Liver (tissue), 9 donors: ENCODE measurements around the gene RBM3. TPM values are rescaled to one million over a fixed set of nuclear protein-coding genes. Genes with fewer than 3 reads are reported as not detected.

Source experiments
- DNase-seq: peaks from one replicate; pipeline ENCODE4 v3.0.0-alpha.2; 2017; ENCODE audit warnings: low spot score
- H3K27ac ChIP-seq, 2 donors: one replicate each; pipeline ENCODE4 v1.7.0; 2013; ENCODE audit warnings: inconsistent platforms in 2 of 2, low read length in 2 of 2, control low read depth in 1 of 2, low read depth in 1 of 2, mild to moderate bottlenecking in 1 of 2
- H3K27me3 ChIP-seq, 4 donors: one replicate each; pipeline versions ENCODE4 v1.6.1 to v1.7.0; 2013; ENCODE audit warnings: low read length in 3 of 4, inconsistent platforms in 1 of 4, mild to moderate bottlenecking in 1 of 4, moderate library complexity in 1 of 4; ENCODE audit not compliant: control insufficient read depth in 4 of 4, insufficient read depth in 4 of 4
- H3K36me3 ChIP-seq, 4 donors: one replicate each; pipeline versions ENCODE4 v1.6.1 to v1.7.0; 2013; ENCODE audit warnings: low read length in 3 of 4, mild to moderate bottlenecking in 3 of 4, low read depth in 1 of 4, moderate library complexity in 1 of 4; ENCODE audit not compliant: control insufficient read depth in 4 of 4, insufficient read depth in 3 of 4
- H3K4me1 ChIP-seq, 4 donors: one replicate each; pipeline versions ENCODE4 v1.6.1 to v1.7.0; 2013; ENCODE audit warnings: low read length in 3 of 4, mild to moderate bottlenecking in 3 of 4, moderate library complexity in 1 of 4; ENCODE audit not compliant: control insufficient read depth in 4 of 4, insufficient read depth in 4 of 4
- H3K4me3 ChIP-seq, 3 donors: one replicate each; pipeline versions ENCODE4 v1.6.1 to v1.7.0; 2013; ENCODE audit warnings: low read length in 3 of 3, control low read depth in 1 of 3, low read depth in 1 of 3, mild to moderate bottlenecking in 1 of 3
- H3K9ac ChIP-seq, 2 donors: one replicate each; pipeline ENCODE4 v1.7.0; 2013; ENCODE audit warnings: low read length in 2 of 2, mild to moderate bottlenecking in 2 of 2, moderate library complexity in 2 of 2, control low read depth in 1 of 2, low read depth in 1 of 2
- H3K9me3 ChIP-seq, 4 donors: one replicate each; pipeline versions ENCODE4 v1.6.1 to v1.7.0; 2013; ENCODE audit warnings: low read length in 3 of 4; ENCODE audit not compliant: control insufficient read depth in 4 of 4
- EGR1 ChIP-seq, 2 donors: IDR thresholded peaks; 2 replicates each; pipeline ENCODE4 v1.6.1; 2016 to 2018; ENCODE audit warnings: antibody characterized with exemption in 2 of 2, low read depth in 2 of 2
- FOXA1 ChIP-seq: IDR thresholded peaks from 2 replicates; pipeline ENCODE4 v1.6.1; 2016; ENCODE audit warnings: antibody characterized with exemption
- FOXA2 ChIP-seq: IDR thresholded peaks from 2 replicates; pipeline ENCODE4 v1.6.1; 2016; ENCODE audit warnings: antibody characterized with exemption
- GABPA ChIP-seq, 2 donors: IDR thresholded peaks in 1 of 2; conservative IDR thresholded peaks in 1 of 2; 2 replicates each; pipeline ENCODE4 v1.6.1; 2016; ENCODE audit warnings: antibody characterized with exemption in 2 of 2, mild to moderate bottlenecking in 1 of 2, moderate library complexity in 1 of 2
- HNF4A ChIP-seq, 2 donors: conservative IDR thresholded peaks; 2 replicates each; pipeline ENCODE4 v1.6.1; 2016; ENCODE audit warnings: antibody characterized with exemption in 2 of 2, mild to moderate bottlenecking in 2 of 2
- HNF4G ChIP-seq: IDR thresholded peaks from 2 replicates; pipeline ENCODE4 v1.6.1; 2016; ENCODE audit warnings: antibody characterized with exemption
- JUND ChIP-seq, 2 donors: IDR thresholded peaks; 2 replicates each; pipeline ENCODE4 v1.6.1; 2016; ENCODE audit warnings: antibody characterized with exemption in 2 of 2
- NR2F2 ChIP-seq: IDR thresholded peaks from 2 replicates; pipeline ENCODE4 v1.6.1; 2016; ENCODE audit warnings: antibody characterized with exemption
- RAD21 ChIP-seq, 2 donors: IDR thresholded peaks; 2 replicates each; pipeline ENCODE4 v1.6.1; 2016; ENCODE audit warnings: antibody characterized with exemption in 2 of 2, mild to moderate bottlenecking in 2 of 2
- RXRA ChIP-seq, 2 donors: IDR thresholded peaks; 2 replicates each; pipeline ENCODE4 v1.6.1; 2017 to 2018; ENCODE audit warnings: antibody characterized with exemption in 2 of 2, mild to moderate bottlenecking in 1 of 2
- SP1 ChIP-seq: IDR thresholded peaks from 2 replicates; pipeline ENCODE4 v1.6.1; 2018; ENCODE audit warnings: antibody characterized with exemption, mild to moderate bottlenecking
- TAF1 ChIP-seq: conservative IDR thresholded peaks from 2 replicates; pipeline ENCODE4 v1.6.1; 2016; ENCODE audit warnings: antibody characterized with exemption, mild to moderate bottlenecking
- YY1 ChIP-seq: IDR thresholded peaks from 2 replicates; pipeline ENCODE4 v1.6.1; 2016; ENCODE audit warnings: antibody characterized with exemption, mild to moderate bottlenecking
- ZBTB33 ChIP-seq: IDR thresholded peaks from 2 replicates; pipeline ENCODE4 v1.6.1; 2016; ENCODE audit warnings: antibody characterized with exemption
- WGBS: extraction: QIAGEN DNeasy Blood & Tissue Kit; methylation state at CpG from one replicate; pipeline ENCODE4 v1.1.7; 2013; 5-methylcytosine and 5-hydroxymethylcytosine counted together
- polyA plus RNA-seq, 2 donors: library from polyadenylated mRNA; stranded (reverse) in 1 of 2; unstranded in 1 of 2; fragments of 200-250 nt in 1 of 2; fragments of >200 nt in 1 of 2; fragmentation: Nextera tagmentation in 1 of 2; extraction: Ambion mirVana in 1 of 2; gene quantifications; one replicate each; pipeline versions ENCODE4 v1.2.1 to v1.2.3, GENCODE V29; 2013 to 2015
- total RNA-seq, 2 donors: library from RNA; depleted of rRNA; stranded (reverse); fragments of >200 nt; gene quantifications; one replicate each; pipeline ENCODE4 v1.2.3, GENCODE V29; 2014
- TF ChIP-seq, protein P1 (sequence below): fragments of 150-350 bp; IDR thresholded peaks from 2 replicates; pipeline ENCODE4 v1.5.1; 2017; ENCODE audit warnings: improper control_type of control experiment, low read depth, low read length; ENCODE audit not compliant: missing input control
- TF ChIP-seq, protein P2 (sequence below): IDR thresholded peaks from 2 replicates; pipeline ENCODE4 v1.6.1; 2016; ENCODE audit warnings: antibody characterized with exemption
- TF ChIP-seq, protein P3 (sequence below): IDR thresholded peaks from 2 replicates; pipeline ENCODE4 v1.6.1; 2016; ENCODE audit warnings: antibody characterized with exemption
- TF ChIP-seq, protein P4 (sequence below): IDR thresholded peaks from 2 replicates; pipeline ENCODE4 v1.6.1; 2016; ENCODE audit warnings: antibody characterized with exemption, mild to moderate bottlenecking
- donor health status: healthy.
- donor health status: healthy.
- donor health status: healthy.
- donor health status: healthy.
- donor health status: healthy.

RBM3 gene
- total and polyA plus RNA-seq, 4 donors: 28.6 to 87.3 (median 62.1) TPM

DNA sequence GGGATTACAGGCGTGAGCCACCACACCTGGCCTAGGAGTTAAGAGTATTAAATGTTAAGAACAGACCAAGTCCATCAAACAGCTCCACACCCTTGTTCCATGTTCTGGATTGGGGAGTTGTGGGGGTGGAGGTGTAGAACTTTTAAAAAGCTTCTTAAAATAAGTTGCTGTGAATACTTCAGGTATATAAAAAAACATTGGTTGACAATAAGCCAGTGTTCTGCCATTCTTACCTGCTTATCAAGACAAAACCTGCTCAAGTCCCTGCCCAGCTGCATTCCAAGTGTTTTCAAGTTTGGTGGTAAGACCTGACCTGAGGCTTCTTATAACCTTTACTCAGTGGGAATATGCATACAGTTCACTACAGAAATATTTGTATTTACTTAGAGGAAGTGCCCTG, 6.4 kb downstream of the RBM3 start (continued):
- TF ChIP-seq, protein P1, sequence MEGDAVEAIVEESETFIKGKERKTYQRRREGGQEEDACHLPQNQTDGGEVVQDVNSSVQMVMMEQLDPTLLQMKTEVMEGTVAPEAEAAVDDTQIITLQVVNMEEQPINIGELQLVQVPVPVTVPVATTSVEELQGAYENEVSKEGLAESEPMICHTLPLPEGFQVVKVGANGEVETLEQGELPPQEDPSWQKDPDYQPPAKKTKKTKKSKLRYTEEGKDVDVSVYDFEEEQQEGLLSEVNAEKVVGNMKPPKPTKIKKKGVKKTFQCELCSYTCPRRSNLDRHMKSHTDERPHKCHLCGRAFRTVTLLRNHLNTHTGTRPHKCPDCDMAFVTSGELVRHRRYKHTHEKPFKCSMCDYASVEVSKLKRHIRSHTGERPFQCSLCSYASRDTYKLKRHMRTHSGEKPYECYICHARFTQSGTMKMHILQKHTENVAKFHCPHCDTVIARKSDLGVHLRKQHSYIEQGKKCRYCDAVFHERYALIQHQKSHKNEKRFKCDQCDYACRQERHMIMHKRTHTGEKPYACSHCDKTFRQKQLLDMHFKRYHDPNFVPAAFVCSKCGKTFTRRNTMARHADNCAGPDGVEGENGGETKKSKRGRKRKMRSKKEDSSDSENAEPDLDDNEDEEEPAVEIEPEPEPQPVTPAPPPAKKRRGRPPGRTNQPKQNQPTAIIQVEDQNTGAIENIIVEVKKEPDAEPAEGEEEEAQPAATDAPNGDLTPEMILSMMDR: no peak
- TF ChIP-seq HNF4A (conservative IDR thresholded peaks at IDR 0.05): no peak
- no peak for TF ChIP-seq SP1
- no peak for TF ChIP-seq TAF1
- TF ChIP-seq, protein P2, sequence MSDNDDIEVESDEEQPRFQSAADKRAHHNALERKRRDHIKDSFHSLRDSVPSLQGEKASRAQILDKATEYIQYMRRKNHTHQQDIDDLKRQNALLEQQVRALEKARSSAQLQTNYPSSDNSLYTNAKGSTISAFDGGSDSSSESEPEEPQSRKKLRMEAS: no peak
- no peak for TF ChIP-seq FOXA1
- TF ChIP-seq FOXA2: no peak
- TF ChIP-seq GABPA (IDR thresholded peaks at IDR 0.05 in 1 of 2, conservative IDR thresholded peaks at IDR 0.05 in 1 of 2): no peak

GRCh38 chrX:48584698-48585097, 10.4 kb downstream of the RBM3 start:
- H3K36me3 ChIP-seq: no peaks in the 10 kb centered on the region
- TF ChIP-seq, protein P2: no peak
- no peak for TF ChIP-seq FOXA2
- TF ChIP-seq RAD21 (IDR thresholded peaks at IDR 0.05): no peak
- TF ChIP-seq RXRA (IDR thresholded peaks at IDR 0.05): no peak
- no peak for TF ChIP-seq HNF4G
- no peak for TF ChIP-seq HNF4A (conservative IDR thresholded peaks at IDR 0.05)
- no peak for TF ChIP-seq TAF1
- TF ChIP-seq, protein P3, sequence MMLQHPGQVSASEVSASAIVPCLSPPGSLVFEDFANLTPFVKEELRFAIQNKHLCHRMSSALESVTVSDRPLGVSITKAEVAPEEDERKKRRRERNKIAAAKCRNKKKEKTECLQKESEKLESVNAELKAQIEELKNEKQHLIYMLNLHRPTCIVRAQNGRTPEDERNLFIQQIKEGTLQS: no peak
- TF ChIP-seq NR2F2: no peak
- no peak for TF ChIP-seq JUND (IDR thresholded peaks at IDR 0.05)
- no peak for TF ChIP-seq YY1
- TF ChIP-seq EGR1 (IDR thresholded peaks at IDR 0.05; ENCODE audit: low read depth in 2 of 2): no peak
- TF ChIP-seq, protein P1: no peak
- TF ChIP-seq, protein P4, sequence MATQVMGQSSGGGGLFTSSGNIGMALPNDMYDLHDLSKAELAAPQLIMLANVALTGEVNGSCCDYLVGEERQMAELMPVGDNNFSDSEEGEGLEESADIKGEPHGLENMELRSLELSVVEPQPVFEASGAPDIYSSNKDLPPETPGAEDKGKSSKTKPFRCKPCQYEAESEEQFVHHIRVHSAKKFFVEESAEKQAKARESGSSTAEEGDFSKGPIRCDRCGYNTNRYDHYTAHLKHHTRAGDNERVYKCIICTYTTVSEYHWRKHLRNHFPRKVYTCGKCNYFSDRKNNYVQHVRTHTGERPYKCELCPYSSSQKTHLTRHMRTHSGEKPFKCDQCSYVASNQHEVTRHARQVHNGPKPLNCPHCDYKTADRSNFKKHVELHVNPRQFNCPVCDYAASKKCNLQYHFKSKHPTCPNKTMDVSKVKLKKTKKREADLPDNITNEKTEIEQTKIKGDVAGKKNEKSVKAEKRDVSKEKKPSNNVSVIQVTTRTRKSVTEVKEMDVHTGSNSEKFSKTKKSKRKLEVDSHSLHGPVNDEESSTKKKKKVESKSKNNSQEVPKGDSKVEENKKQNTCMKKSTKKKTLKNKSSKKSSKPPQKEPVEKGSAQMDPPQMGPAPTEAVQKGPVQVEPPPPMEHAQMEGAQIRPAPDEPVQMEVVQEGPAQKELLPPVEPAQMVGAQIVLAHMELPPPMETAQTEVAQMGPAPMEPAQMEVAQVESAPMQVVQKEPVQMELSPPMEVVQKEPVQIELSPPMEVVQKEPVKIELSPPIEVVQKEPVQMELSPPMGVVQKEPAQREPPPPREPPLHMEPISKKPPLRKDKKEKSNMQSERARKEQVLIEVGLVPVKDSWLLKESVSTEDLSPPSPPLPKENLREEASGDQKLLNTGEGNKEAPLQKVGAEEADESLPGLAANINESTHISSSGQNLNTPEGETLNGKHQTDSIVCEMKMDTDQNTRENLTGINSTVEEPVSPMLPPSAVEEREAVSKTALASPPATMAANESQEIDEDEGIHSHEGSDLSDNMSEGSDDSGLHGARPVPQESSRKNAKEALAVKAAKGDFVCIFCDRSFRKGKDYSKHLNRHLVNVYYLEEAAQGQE: no peak
- TF ChIP-seq ZBTB33: no peak
- no peak for TF ChIP-seq SP1
- TF ChIP-seq FOXA1: no peak
- no peak for TF ChIP-seq GABPA (IDR thresholded peaks at IDR 0.05 in 1 of 2, conservative IDR thresholded peaks at IDR 0.05 in 1 of 2)
- WGBS: 53% methylated on average over 2 of the region's 2 CpGs
- H3K4me1 ChIP-seq: no peaks in the 10 kb centered on the region
- H3K4me3 ChIP-seq: no peak overlapping the region
- no peak overlapping the region for H3K27ac ChIP-seq
- H3K9me3 ChIP-seq: no peaks in the 10 kb centered on the region
- no peak for DNase-seq
- no peak overlapping the region for H3K9ac ChIP-seq
- no peaks in the 10 kb centered on the region for H3K27me3 ChIP-seq
